ENCODE results near the gene RNF157. TPM values are rescaled to one million over a fixed set of nuclear protein-coding genes. Genes with fewer than 3 reads are reported as not detected.

Gene RNF157
- total and polyA plus RNA-seq, 2 of the 13 experiments (the other 11 are each of a cell fraction or from before 2014, with no cell fraction given): 0.44 to 1.5 TPM

DNA sequence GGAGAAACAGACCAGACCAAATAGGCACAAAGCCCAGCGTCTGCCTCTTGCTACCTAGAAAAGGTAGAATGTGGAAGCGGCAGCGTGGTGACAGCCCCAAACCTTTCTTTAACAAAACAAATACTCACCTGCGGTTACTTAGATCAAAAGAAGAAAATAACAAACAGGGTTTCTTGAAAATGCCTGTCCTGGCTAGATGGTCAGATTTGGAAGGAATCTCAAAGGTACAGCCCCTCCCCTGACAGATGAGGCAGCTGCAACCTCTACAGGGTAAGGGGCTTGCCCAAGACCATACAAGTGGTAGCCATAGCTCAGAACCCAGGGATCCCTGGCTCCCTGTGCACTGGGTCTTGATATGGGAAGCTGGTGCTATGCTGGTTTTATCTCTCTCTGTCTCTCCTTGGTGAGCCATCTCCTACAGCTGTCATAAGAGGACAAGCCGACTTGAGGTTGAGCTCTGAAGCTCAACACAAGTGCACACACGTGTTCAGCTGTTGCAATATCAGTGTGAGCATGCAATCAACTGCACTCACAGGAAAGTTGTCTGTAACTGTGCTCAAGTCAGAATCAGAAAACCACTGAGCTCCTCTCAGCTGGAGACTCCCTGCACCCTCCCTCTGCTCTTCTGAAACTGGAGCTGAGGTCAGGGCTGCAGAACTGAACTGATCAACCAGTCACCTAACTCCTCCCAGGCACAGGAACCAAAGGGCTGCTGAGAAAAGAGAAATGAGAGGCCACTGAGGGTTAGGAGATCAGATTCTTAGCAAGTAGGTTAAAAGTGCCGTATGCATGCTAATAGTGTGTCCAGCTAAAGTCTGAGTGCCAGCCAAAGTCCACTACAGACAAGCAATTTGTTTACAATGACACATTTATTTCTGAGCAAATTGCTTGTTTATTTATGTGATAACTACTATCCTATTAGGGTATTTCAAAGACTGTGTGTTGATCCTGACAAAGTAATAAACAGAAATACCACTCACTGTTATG, 6.1 kb upstream of the RNF157 start (continued):
- TF ChIP-seq, protein P1, sequence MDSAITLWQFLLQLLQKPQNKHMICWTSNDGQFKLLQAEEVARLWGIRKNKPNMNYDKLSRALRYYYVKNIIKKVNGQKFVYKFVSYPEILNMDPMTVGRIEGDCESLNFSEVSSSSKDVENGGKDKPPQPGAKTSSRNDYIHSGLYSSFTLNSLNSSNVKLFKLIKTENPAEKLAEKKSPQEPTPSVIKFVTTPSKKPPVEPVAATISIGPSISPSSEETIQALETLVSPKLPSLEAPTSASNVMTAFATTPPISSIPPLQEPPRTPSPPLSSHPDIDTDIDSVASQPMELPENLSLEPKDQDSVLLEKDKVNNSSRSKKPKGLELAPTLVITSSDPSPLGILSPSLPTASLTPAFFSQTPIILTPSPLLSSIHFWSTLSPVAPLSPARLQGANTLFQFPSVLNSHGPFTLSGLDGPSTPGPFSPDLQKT (CRISPR knock-in tag; IDR thresholded peaks at IDR 0.05; ENCODE audit: borderline replicate concordance): no peak
- TF ChIP-seq LCORL (IDR thresholded peaks at IDR 0.05): no peak
- no peak for TF ChIP-seq LCORL (CRISPR knock-in tag; IDR thresholded peaks at IDR 0.05)
- peak; percentile 99 for TF ChIP-seq GZF1 (CRISPR knock-in tag; IDR thresholded peaks at IDR 0.05)
- TF ChIP-seq, protein P2, sequence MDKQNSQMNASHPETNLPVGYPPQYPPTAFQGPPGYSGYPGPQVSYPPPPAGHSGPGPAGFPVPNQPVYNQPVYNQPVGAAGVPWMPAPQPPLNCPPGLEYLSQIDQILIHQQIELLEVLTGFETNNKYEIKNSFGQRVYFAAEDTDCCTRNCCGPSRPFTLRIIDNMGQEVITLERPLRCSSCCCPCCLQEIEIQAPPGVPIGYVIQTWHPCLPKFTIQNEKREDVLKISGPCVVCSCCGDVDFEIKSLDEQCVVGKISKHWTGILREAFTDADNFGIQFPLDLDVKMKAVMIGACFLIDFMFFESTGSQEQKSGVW (CRISPR knock-in tag; IDR thresholded peaks at IDR 0.05; ENCODE audit: borderline replicate concordance): no peak
- TF ChIP-seq HOXA7 (CRISPR knock-in tag; IDR thresholded peaks at IDR 0.05): no peak
- TF ChIP-seq, protein P3, sequence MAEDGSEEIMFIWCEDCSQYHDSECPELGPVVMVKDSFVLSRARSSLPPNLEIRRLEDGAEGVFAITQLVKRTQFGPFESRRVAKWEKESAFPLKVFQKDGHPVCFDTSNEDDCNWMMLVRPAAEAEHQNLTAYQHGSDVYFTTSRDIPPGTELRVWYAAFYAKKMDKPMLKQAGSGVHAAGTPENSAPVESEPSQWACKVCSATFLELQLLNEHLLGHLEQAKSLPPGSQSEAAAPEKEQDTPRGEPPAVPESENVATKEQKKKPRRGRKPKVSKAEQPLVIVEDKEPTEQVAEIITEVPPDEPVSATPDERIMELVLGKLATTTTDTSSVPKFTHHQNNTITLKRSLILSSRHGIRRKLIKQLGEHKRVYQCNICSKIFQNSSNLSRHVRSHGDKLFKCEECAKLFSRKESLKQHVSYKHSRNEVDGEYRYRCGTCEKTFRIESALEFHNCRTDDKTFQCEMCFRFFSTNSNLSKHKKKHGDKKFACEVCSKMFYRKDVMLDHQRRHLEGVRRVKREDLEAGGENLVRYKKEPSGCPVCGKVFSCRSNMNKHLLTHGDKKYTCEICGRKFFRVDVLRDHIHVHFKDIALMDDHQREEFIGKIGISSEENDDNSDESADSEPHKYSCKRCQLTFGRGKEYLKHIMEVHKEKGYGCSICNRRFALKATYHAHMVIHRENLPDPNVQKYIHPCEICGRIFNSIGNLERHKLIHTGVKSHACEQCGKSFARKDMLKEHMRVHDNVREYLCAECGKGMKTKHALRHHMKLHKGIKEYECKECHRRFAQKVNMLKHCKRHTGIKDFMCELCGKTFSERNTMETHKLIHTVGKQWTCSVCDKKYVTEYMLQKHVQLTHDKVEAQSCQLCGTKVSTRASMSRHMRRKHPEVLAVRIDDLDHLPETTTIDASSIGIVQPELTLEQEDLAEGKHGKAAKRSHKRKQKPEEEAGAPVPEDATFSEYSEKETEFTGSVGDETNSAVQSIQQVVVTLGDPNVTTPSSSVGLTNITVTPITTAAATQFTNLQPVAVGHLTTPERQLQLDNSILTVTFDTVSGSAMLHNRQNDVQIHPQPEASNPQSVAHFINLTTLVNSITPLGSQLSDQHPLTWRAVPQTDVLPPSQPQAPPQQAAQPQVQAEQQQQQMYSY (CRISPR knock-in tag; IDR thresholded peaks at IDR 0.05): no peak
- no peak for TF ChIP-seq RFXAP (CRISPR knock-in tag; IDR thresholded peaks at IDR 0.05; ENCODE audit: borderline replicate concordance)
- TF ChIP-seq MIXL1 (CRISPR knock-in tag; IDR thresholded peaks at IDR 0.05): peak; percentile 70; the same call in 1 of the 2 replicates
- peak in 1 of 2 experiments; percentile 46; a peak in 2 of 4 replicates for TF ChIP-seq EP300 (IDR thresholded peaks at IDR 0.05; ENCODE audit: low read depth in 2 of 2, low read length in 2 of 2)
- TF ChIP-seq EP300 (CRISPR knock-in tag; IDR thresholded peaks at IDR 0.05; ENCODE audit: borderline replicate concordance): 0 out of 2 replicates have a peak, but pooled peaks have one; percentile 52
- TF ChIP-seq, protein P4, sequence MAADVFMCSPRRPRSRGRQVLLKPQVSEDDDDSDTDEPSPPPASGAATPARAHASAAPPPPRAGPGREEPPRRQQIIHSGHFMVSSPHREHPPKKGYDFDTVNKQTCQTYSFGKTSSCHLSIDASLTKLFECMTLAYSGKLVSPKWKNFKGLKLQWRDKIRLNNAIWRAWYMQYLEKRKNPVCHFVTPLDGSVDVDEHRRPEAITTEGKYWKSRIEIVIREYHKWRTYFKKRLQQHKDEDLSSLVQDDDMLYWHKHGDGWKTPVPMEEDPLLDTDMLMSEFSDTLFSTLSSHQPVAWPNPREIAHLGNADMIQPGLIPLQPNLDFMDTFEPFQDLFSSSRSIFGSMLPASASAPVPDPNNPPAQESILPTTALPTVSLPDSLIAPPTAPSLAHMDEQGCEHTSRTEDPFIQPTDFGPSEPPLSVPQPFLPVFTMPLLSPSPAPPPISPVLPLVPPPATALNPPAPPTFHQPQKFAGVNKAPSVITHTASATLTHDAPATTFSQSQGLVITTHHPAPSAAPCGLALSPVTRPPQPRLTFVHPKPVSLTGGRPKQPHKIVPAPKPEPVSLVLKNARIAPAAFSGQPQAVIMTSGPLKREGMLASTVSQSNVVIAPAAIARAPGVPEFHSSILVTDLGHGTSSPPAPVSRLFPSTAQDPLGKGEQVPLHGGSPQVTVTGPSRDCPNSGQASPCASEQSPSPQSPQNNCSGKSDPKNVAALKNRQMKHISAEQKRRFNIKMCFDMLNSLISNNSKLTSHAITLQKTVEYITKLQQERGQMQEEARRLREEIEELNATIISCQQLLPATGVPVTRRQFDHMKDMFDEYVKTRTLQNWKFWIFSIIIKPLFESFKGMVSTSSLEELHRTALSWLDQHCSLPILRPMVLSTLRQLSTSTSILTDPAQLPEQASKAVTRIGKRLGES (CRISPR knock-in tag; IDR thresholded peaks at IDR 0.05; ENCODE audit: borderline replicate concordance): no peak
- no peak for TF ChIP-seq ZNF660 (CRISPR knock-in tag; IDR thresholded peaks at IDR 0.05; ENCODE audit: borderline replicate concordance, low read depth)
- no peak for TF ChIP-seq GPN1 (CRISPR knock-in tag; IDR thresholded peaks at IDR 0.05; ENCODE audit: borderline replicate concordance)
- no peak for TF ChIP-seq FOXK1 (CRISPR knock-in tag; IDR thresholded peaks at IDR 0.05; ENCODE audit: borderline replicate concordance, low read depth)
- TF ChIP-seq XRCC5 (optimal IDR thresholded peaks at IDR 0.05; ENCODE audit: low read length): no peak
- no peak for TF ChIP-seq KDM5A (IDR thresholded peaks at IDR 0.05; ENCODE audit: borderline replicate concordance, low read length)
- peak; percentile 78 for TF ChIP-seq MED1 (CRISPR knock-in tag; IDR thresholded peaks at IDR 0.05)
- TF ChIP-seq RXRB (CRISPR knock-in tag; IDR thresholded peaks at IDR 0.05; ENCODE audit: borderline replicate concordance): peak; percentile 83
- no peak for TF ChIP-seq CREB1 (IDR thresholded peaks at IDR 0.05)
- no peak for TF ChIP-seq CREB1 (CRISPR knock-in tag; IDR thresholded peaks at IDR 0.05)
